ENCODE results near the gene AGFG2.

Gene AGFG2

DNA sequence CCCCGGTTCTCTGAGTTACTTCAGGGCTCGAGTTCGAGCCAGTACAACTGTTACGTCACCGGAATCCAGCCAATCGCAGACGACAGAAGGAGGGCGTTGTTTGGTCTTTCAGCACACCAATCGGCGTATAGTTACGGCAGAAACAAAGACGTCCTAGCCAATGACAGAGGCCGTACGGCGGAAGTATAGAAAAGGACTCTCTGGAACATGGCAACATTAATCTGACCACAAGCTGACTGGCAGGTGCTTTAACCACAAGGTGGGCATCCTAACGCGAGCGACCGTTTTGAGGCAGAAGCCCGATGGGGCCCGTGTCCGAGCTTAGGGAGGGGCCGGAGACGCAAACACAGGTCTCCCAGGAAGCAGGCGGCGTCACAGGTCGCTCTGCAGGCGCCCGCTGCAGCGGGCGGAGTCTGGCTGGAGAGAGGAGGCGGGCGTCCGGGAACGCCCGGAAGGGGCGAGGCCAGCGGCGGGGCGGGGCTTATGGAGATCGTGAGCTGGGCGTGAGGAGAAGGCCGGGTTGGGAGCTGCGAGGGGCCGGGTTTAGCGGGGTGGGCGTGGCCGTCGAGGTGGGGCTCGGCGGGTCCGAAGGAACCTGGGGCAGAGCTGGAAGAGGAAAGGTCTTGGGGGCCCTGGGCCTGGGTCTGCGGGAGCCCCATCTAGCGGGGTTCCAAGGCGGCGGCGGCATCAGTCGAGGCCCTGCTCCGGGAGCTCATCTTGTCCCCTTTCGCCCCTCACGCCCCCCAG, 73.2 kb downstream of the AGFG2 start, which contains the start of gene MOSPD3:
MOSPD3 (plus strand) TSS at position 558 of the 747 bp plus-strand sequence. CDS start 252 bp downstream, outside the sequence.
- peaks cover 9% of the 10 kb centered on the region; the same call in 1 of the 2 replicates for H3K4me1 ChIP-seq (ENCODE audit: low read length)

DNA sequence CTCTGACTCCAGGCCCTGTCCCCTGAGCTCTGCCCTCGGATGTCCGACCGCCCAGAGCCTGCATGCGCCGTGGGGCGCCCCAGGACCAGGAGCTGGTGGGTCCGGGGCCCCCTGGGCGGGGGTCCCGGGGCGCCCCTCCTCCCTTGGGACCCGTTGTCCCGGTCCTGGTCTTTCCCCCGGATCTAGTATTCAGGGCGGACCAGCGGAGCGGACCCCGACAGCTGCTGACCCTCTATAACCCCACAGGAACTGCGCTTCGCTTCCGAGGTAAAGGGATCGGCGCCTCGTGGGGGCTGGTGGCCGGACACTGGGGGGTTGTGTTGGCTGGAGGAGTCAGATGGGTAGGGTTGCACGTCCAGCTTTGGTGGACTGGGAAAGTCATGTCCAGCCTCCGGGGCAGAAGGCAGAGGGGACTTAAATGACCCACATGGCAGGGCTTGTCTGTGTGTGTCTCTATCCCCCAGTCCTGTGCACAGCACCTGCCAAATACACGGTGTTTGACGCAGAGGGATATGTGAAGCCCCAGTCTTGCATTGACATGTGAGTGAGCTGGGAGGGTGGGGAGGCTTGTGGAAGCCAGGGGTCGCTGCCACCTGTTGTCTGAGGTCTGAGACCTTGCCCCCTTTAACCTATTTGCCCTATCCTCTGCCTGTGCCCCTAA, 73.9 kb downstream of the AGFG2 start:
- TF ChIP-seq EZH2phosphoT487 (IDR thresholded peaks at IDR 0.05; ENCODE audit: low read depth) = no peak
- TF ChIP-seq, protein P1, sequence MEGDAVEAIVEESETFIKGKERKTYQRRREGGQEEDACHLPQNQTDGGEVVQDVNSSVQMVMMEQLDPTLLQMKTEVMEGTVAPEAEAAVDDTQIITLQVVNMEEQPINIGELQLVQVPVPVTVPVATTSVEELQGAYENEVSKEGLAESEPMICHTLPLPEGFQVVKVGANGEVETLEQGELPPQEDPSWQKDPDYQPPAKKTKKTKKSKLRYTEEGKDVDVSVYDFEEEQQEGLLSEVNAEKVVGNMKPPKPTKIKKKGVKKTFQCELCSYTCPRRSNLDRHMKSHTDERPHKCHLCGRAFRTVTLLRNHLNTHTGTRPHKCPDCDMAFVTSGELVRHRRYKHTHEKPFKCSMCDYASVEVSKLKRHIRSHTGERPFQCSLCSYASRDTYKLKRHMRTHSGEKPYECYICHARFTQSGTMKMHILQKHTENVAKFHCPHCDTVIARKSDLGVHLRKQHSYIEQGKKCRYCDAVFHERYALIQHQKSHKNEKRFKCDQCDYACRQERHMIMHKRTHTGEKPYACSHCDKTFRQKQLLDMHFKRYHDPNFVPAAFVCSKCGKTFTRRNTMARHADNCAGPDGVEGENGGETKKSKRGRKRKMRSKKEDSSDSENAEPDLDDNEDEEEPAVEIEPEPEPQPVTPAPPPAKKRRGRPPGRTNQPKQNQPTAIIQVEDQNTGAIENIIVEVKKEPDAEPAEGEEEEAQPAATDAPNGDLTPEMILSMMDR (IDR thresholded peaks at IDR 0.05; ENCODE audit: low read depth, low read length) = peak; percentile 26
- Histone ChIP-seq H3K79me2 (ENCODE audit: low read length) (no peaks in the 10 kb centered on the region), H4K20me1 (ENCODE audit: insufficient read depth, low read length) (no peaks in the 10 kb centered on the region), H3K4me2 (ENCODE audit: low read length) (peak overlapping the region; percentile 92), H3K27ac (ENCODE audit: low read length) (no peak overlapping the region), H3K4me1 (ENCODE audit: low read length) (peaks cover 9% of the 10 kb centered on the region; the same call in 1 of the 2 replicates), H3K9ac (ENCODE audit: low read length) (peak overlapping the region; percentile 65), H2AFZ (ENCODE audit: low read depth, low read length) (no peak overlapping the region), H3K9me3 (ENCODE audit: insufficient read depth, low read length) (no peaks in the 10 kb centered on the region), H3K27me3 (ENCODE audit: low read depth, low read length) (no peaks in the 10 kb centered on the region), H3K4me3 (ENCODE audit: low read length) (peak overlapping the region; percentile 84), H3K36me3 (replicated peaks; ENCODE audit: low read depth, low read length) (no peaks in the 10 kb centered on the region)

More for the DNA sequence above, 73.2 kb downstream of the AGFG2 start, which contains the start of gene MOSPD3:
- no peaks in the 10 kb centered on the region for H3K36me3 ChIP-seq (replicated peaks; ENCODE audit: low read depth, low read length)
- peak within 1 kb of the TSS; percentile 68 for H3K9ac ChIP-seq (ENCODE audit: low read length)
- no peak for TF ChIP-seq EZH2phosphoT487 (IDR thresholded peaks at IDR 0.05; ENCODE audit: low read depth)
- TF ChIP-seq, protein P1 (IDR thresholded peaks at IDR 0.05; ENCODE audit: low read depth, low read length) = no peak
- H4K20me1 ChIP-seq (ENCODE audit: insufficient read depth, low read length) = no peaks in the 10 kb centered on the region
- H3K27ac ChIP-seq (ENCODE audit: low read length) = peak within 1 kb of the TSS; percentile 72
- no peaks in the 10 kb centered on the region for H3K79me2 ChIP-seq (ENCODE audit: low read length)
- no peaks in the 10 kb centered on the region for H3K27me3 ChIP-seq (ENCODE audit: low read depth, low read length)
- no peaks in the 10 kb centered on the region for H3K9me3 ChIP-seq (ENCODE audit: insufficient read depth, low read length)
- H3K4me2 ChIP-seq (ENCODE audit: low read length) = peak within 1 kb of the TSS; percentile 92
- peak within 1 kb of the TSS; percentile 84 for H3K4me3 ChIP-seq (ENCODE audit: low read length)
- peak within 1 kb of the TSS; percentile 86 for H2AFZ ChIP-seq (ENCODE audit: low read depth, low read length)

DNA sequence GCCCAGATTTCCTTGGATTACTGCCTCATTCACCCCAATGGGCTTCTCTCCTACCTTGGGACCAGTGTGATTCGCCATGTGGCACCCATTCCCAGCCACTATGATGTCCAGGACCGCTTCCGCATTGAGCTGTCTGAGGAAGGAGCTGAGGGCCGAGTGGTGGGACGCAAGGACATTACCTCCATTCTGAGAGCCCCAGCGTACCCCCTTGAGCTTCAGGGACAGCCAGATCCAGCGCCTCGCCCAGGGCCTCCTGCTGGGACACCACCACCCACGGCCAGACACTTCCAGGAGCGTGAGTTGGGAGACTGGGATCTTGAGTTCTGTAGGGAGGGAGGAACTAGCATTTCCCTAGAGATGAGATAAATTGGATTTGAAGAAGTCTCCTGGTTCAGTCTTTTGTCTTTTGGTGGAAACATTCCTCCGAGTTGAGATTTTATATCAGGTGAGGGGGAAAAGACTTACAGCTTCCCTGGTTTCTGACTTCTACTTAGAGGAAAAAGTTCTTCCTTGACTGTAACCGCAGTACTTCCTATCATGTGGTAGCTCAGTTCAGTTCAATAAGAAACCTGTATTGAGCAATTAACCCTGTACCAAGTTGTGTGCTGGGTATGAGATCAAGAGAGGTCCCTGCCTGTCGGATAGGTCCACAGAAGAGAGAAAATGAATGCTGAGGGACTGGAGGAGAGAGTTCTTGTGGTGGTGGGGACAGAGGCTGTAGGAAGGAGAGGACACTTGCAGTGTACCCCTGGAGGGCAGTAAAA, 74.6 kb downstream of the AGFG2 start:
- TF ChIP-seq, protein P1 (IDR thresholded peaks at IDR 0.05; ENCODE audit: low read depth, low read length) = no peak
- no peak for TF ChIP-seq EZH2phosphoT487 (IDR thresholded peaks at IDR 0.05; ENCODE audit: low read depth)
- Histone ChIP-seq H3K4me2 (ENCODE audit: low read length) (peak overlapping the region; percentile 92), H4K20me1 (ENCODE audit: insufficient read depth, low read length) (no peaks in the 10 kb centered on the region), H3K4me1 (ENCODE audit: low read length) (peaks cover 9% of the 10 kb centered on the region; the same call in 1 of the 2 replicates), H3K79me2 (ENCODE audit: low read length) (no peaks in the 10 kb centered on the region), H3K36me3 (replicated peaks; ENCODE audit: low read depth, low read length) (no peaks in the 10 kb centered on the region), H2AFZ (ENCODE audit: low read depth, low read length) (no peak overlapping the region), H3K9ac (ENCODE audit: low read length) (no peak overlapping the region), H3K27me3 (ENCODE audit: low read depth, low read length) (no peaks in the 10 kb centered on the region), H3K27ac (ENCODE audit: low read length) (no peak overlapping the region), H3K4me3 (ENCODE audit: low read length) (peak overlapping the region; percentile 84), H3K9me3 (ENCODE audit: insufficient read depth, low read length) (no peaks in the 10 kb centered on the region)
